Lower lobe of right lung (tissue), 2 donors: ENCODE measurements around the gene SLC14A1. TPM values are rescaled to one million over a fixed set of nuclear protein-coding genes. Genes with fewer than 3 reads are reported as not detected.
A peak's percentile ranks its signal among the peaks of the same experiment; 100 is the strongest.

ENCODE experiments used
- ATAC-seq, 2 donors: fragments of 200-7000 bp; cut with Tn5 transposase; one replicate each; pipeline ENCODE4 v1.9.1; 2020 to 2022; ENCODE audit warnings: mild to moderate bottlenecking in 2 of 2, moderate library complexity in 2 of 2
- DNase-seq: peaks from one replicate; pipeline ENCODE4 v3.0.0-alpha.2; 2020
- H3K27ac ChIP-seq: fragments of 200-600 bp; one replicate; pipeline ENCODE4 v1.8.0; 2022
- H3K27me3 ChIP-seq: fragments of 200-600 bp; one replicate; pipeline ENCODE4 v1.8.0; 2022; ENCODE audit warnings: low read depth
- H3K36me3 ChIP-seq: fragments of 200-600 bp; one replicate; pipeline ENCODE4 v1.8.0; 2022; ENCODE audit warnings: mild to moderate bottlenecking
- H3K4me1 ChIP-seq: fragments of 200-600 bp; one replicate; pipeline ENCODE4 v1.8.0; 2022
- H3K4me3 ChIP-seq: fragments of 200-600 bp; one replicate; pipeline ENCODE4 v1.8.0; 2022; ENCODE audit warnings: mild to moderate bottlenecking
- H3K9me3 ChIP-seq: fragments of 200-600 bp; one replicate; pipeline ENCODE4 v1.8.0; 2022
- CTCF ChIP-seq: fragments of 200-600 bp; IDR thresholded peaks from one replicate; pipeline ENCODE4 v1.8.0; 2022; ENCODE audit warnings: antibody characterized with exemption, mild to moderate bottlenecking
- intact Hi-C: fragments of 100-400 bp; cut with DNase I; formaldehyde crosslinking; loops from one replicate; pipeline ENCODE4 v1.11.0; 2022
- total RNA-seq: library from RNA; stranded (reverse); fragmentation: NEBNext Ultra II Directional; extraction: Animal tissue kit (Norgen Biotek cat#: 25700); gene quantifications from one replicate; pipeline ENCODE4 v1.2.1, GENCODE V29; 2021
- donor health status: DM: no; HTN: yes; CAD: no; lungs with severe emphysema.

The SLC14A1 gene
- total RNA-seq, 1 donor from 2014 or later, result 21.8 TPM

- Histone ChIP-seq H3K4me3 (no peak overlapping the region), H3K27me3 (no peaks in the 10 kb centered on the region), H3K9me3 (no peaks in the 10 kb centered on the region), H3K27ac (no peak overlapping the region), H3K4me1 (no peaks in the 10 kb centered on the region), H3K36me3 (no peaks in the 10 kb centered on the region)
- TF ChIP-seq CTCF, result no peak
- intact Hi-C loops, result no loop called here
- ATAC-seq (no peak), DNase-seq (no peak)
Measured at GRCh38 chr18:45765796-45766195, 41.8 kb downstream of the SLC14A1 start.

- DNase-seq (no peak), ATAC-seq (no peak)
- H3K4me3 ChIP-seq, result no peak overlapping the region
- TF ChIP-seq CTCF, result no peak
- H3K4me1 ChIP-seq, result peaks cover 6% of the 10 kb centered on the region
- peaks cover 6% of the 10 kb centered on the region for H3K27me3 ChIP-seq
- intact Hi-C loops, result no loop called here
- no peak overlapping the region for H3K27ac ChIP-seq
- no peaks in the 10 kb centered on the region for H3K9me3 ChIP-seq
- H3K36me3 ChIP-seq, result no peaks in the 10 kb centered on the region
Measured at GRCh38 chr18:45771587-45772480, 47.9 kb downstream of the SLC14A1 start.

GRCh38 chr18:45774065-45774521 is 50.1 kb downstream of the SLC14A1 start:
- Histone ChIP-seq H3K36me3 (no peaks in the 10 kb centered on the region), H3K9me3 (no peaks in the 10 kb centered on the region), H3K27ac (no peak overlapping the region), H3K4me1 (peaks cover 6% of the 10 kb centered on the region), H3K4me3 (no peak overlapping the region), H3K27me3 (peaks cover 6% of the 10 kb centered on the region)
- ATAC-seq (no peak), DNase-seq (no peak)
- intact Hi-C loops, result no loop called here
- no peak for TF ChIP-seq CTCF

GRCh38 chr18:45775241-45775676 is 51.3 kb downstream of the SLC14A1 start:
- no peak for TF ChIP-seq CTCF
- H3K27ac ChIP-seq, result peak overlapping the region; percentile 90
- intact Hi-C loops, result no loop called here
- H3K9me3 ChIP-seq, result no peaks in the 10 kb centered on the region
- H3K27me3 ChIP-seq, result peaks cover 6% of the 10 kb centered on the region
- DNase-seq, result peak; percentile 83
- H3K4me3 ChIP-seq, result peak overlapping the region; percentile 74
- H3K36me3 ChIP-seq, result no peaks in the 10 kb centered on the region
- H3K4me1 ChIP-seq, result peaks cover 6% of the 10 kb centered on the region
- ATAC-seq, result peak; percentile 95 to 96

- no peak for DNase-seq
- Histone ChIP-seq H3K4me1 (peaks cover 6% of the 10 kb centered on the region), H3K27me3 (peaks cover 6% of the 10 kb centered on the region), H3K9me3 (no peaks in the 10 kb centered on the region), H3K36me3 (no peaks in the 10 kb centered on the region), H3K27ac (peak overlapping the region; percentile 90), H3K4me3 (peak overlapping the region; percentile 74)
- intact Hi-C loops, result no loop called here
- TF ChIP-seq CTCF, result no peak
- peak; percentile 11 to 35 for ATAC-seq
Measured at GRCh38 chr18:45775743-45776142, 51.8 kb downstream of the SLC14A1 start.
